ENCODE measurements around the gene SURF4.
"Not testable (repeated sequence)": the region's sequence is repeated elsewhere in the genome, so short reads cannot be mapped to it uniquely, and the experiment has no call there.

Gene SURF4

DNA sequence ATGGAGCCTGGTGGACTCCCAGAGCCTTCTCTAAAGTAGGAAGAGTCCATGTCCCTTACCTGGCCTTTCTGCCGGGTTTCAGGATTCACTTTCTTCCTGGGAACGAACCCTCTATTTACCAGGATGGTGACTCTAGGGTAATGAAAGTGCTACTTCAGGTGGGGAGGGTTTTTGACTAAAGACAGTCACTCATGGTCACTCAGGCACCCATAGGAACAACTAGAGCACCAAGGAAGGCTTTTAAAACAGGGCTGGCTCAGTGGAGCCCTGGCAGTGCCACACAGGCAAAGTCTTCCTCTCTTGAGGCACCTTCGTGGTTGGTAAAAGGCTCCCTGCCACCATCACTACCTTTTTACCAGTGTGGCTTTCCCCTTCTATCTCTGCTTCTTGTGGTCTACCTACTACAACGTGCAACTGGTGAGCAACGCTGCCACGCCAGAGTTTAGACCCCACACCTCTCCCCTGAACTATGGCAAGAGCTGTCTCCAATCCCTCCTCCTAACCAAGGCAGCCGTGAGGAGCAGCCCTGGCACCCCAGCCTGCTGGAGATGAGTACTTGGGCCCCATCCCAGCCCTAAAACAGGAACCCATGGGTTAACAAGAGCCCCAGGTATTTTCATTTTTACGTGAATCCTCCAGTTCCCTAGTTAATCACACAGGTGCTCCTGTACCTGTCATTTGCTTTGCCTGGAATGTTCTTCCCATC lies 23.1 kb downstream of the SURF4 start:
- DNase-seq (ENCODE audit: low read depth in 2 of 2): no peak

DNA sequence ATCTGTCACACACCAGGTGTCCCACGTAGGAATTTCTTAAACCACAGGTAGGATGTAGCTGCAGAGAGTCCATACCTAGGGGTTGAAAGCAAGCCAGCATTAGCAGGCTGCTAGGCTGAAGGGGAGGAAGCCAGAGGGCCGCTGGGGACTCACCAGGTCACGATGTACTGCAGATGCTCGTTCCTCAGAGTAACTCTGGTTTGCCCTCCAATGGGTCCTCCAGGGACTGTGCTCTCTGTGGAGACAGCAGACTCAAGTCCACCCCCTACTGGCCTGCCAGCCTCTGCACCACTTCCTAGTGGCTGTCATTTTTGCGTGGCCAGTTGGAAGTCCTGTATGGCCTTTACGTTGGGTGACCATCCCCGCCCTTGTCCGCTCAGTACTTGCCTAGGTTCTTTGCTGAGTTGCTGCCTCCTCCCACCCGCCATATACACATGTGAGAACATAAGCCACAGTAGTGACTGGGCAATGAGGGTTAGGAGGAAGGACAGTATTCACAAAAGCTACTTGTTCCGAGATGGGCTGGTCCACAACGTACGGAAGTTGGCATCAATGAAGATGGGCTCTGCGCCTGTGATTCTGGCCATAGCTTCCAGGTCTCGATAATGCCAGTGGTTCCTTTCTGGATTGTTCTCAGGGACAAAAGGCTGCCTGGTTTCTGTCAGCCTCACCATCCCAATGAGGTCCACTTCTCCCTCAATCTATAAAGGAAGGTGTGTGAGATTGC lies 23.8 kb downstream of the SURF4 start:
- no peak for DNase-seq (ENCODE audit: low read depth in 2 of 2)

DNA sequence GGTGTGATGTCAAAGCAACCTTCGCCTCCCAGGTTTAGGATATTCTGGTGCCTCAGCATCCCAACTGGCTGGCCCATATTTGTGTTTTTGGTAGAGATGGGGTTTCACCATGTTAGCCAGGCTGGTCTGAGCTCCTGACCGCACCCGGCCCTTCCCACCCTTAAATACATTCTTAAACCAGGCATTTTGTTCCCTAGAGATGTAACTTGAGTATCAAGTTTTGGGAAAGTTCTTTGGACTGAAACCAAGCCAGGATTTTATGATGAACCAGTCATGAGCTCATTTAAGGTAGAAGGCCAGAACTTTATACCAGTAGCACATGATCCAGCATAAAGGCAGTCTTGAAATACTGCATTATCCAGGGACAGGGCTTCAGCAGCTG lies 24.3 kb downstream of the SURF4 start:
- DNase-seq (ENCODE audit: low read depth in 2 of 2): no peak

DNA sequence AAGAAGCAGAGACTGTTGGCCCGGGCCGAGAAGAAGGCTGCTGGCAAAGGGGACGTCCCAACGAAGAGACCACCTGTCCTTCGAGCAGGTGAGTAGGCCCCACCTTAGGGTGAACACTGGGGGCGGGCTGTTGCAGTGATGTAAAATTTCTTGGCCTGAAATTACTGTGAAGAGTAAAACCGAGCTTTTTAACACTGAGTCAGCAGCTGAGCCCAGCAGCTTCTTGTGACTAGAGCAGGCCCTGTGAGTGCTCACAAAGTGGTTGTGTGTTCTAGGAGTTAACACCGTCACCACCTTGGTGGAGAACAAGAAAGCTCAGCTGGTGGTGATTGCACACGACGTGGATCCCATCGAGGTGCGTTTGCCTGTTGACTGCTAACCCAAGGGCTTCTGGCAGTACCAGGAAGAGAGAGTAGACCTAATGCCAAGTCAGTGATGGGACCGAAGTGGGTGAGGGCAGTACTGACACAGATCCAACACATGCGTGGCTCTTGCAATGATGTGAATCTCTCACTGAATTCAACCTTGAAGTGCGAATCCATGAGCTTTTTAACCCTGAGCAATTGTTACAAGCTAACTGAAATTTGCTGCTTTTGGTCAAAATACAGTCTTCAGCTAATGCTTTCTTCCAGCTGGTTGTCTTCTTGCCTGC lies 25.8 kb downstream of the SURF4 start:
- no peak for DNase-seq (ENCODE audit: low read depth in 2 of 2)

DNA sequence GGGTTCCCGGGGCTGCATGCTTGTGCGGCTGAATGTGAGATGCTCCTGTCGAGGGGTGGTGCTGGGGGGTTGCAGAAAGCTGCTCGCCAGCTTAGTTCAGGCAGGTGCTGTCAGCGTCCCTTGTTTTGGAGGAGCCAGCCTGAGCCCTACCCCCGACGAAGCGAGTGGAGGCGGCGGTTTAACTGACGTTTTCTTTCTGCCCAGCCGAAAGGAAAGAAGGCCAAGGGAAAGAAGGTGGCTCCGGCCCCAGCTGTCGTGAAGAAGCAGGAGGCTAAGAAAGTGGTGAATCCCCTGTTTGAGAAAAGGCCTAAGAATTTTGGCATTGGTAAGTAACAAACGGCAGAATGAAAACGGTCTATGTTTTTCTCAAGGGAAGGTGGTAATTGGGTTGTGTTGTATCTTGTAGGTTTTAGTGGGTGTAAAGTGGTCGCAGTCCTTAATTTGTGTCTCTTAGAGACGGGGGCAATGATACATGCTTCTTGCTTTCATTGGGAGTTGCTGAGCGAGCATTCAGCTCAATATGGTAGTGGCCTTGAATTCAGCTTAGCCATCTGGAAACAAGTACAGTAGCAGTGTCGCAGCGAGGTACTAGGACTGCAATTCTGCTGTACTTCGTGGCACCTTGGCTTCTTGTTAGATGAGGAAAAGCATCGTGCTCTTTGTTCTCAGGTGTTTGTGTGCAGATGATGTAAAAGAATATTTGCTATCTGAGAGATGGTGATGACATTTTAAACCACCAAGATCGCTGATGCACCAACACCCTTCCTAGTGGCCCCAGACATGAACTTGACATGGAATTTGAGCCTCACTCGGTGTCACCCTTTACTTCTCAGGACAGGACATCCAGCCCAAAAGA lies 26.9 kb downstream of the SURF4 start:
- no peak for DNase-seq (ENCODE audit: low read depth in 2 of 2)

DNA sequence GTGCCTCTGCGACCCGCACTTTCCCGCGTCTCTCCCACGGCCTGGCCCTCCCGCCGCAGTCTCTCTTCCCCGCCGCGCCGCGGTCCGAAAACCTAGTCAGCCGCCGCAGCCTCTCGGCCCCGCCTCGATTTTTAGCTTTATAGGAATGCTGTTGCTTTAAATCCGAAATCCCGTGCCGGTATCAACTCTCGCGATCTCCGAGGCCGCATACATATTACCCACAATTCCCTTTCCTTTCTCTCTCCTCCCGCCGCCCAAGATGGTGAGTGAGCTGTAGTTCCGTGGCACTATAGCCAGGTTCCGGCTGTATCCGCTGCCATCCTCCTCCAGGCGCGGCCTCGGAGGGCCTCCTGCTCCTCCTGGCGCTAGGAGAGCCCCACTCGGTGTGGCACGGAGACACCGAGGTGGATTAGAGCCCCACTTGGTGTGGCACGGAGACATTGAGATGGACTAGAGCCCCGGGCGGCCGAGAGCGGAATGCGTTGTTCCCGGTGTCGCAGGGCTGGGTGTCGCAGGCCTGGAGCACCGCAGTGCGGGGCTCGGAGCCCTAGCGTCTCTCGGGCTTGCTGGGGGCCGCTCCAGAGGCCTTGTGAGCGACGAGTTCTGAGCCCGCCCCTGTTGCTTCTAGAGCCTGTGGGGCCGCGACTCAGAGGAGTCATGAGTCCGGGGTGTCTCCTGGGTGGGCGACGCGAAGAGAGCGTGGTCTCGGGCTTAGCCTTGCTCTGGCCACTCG lies 27.7 kb downstream of the SURF4 start, which contains the start of the genes MED22 and RPL7A:
MED22 (minus strand) TSS at position 147 of the 733 bp plus-strand sequence. CDS start 1,469 bp downstream, outside the sequence.
RPL7A (plus strand) TSS at position 234 of the 733 bp plus-strand sequence; CDS start at position 260, 26 bp downstream.
- DNase-seq (ENCODE audit: low read depth in 2 of 2): peak; percentile 88 to 91

DNA sequence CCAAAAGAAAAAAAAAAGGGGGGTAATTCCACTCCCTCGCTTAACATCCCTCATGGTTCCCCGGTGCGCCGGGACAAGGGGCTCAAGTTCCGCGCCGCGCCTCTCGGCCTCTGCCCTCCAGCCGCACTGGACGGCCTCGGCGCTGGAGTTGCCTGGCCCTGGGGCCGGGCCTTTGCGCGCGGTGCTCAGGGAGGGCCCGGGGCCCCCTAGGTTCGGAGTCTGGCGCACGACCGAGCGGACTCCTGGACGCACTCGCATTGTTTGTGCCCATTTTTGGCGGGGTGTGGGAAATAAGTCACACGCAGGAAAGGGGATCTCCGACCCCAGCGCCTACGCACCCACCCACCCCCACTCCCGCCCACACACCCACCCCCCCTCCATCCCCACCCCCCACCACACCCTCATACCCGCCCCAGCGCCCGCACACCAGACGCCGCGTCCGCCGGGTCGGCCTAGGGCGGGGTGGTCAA lies 28.3 kb downstream of the SURF4 start:
- no peak for DNase-seq (ENCODE audit: low read depth in 2 of 2)

DNA sequence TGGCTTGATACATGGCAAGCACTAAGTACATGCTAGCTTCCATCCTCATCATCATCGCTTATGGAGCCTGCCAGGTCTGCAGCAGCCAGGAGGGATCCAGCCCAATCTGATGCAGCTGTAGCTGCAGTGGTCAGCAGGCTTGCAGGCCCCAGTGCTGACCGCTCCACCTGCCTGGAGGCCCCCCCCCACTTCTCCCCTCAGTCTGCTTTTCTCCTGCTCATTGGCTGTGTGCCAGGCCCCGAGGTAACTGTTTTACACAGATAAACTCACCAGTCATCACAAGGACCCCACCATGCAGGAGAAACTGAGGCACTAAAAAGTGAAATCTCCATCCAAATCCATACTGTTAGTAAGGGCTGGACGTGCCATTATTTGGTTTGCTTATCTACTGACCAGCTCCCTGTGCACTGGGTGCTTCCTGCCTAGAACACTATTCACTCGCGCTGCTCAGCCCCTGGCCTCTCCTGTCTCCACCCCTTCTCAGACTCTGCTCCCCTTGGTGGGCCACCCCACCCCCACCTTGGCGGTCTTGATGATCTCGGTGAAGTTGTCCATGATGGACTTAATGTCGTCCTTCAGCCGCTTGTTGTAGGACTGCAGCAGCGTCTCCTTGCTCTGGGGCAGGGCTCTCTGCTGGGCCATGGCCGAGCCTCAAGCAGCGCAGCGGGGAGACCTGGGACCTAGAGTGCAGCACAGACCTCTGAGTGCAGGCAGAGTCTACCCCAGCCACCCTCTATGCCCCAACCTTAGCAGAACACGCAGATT lies 29.7 kb downstream of the SURF4 start:
- no peak for DNase-seq (ENCODE audit: low read depth in 2 of 2)

DNA sequence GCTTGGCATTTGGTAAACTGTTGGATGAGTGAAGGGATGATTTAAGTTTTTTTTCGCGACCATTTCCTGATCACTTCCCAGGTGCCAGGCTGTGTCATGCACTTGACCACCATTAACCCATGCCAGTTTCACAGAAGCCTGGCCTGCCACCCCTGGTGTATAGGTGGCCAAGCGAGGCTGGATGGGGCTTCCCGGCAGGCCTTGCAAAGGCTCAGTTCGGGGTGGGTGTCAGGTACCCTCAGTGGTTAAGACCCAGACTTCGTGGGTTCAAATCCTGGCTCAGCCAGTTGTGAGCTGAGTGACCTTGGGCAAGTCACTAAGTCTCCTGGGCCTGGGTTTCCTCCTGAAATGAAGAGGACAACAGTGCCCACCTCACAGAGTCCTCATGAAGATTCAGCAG lies 30.3 kb downstream of the SURF4 start:
- DNase-seq (ENCODE audit: low read depth in 2 of 2): no peak

DNA sequence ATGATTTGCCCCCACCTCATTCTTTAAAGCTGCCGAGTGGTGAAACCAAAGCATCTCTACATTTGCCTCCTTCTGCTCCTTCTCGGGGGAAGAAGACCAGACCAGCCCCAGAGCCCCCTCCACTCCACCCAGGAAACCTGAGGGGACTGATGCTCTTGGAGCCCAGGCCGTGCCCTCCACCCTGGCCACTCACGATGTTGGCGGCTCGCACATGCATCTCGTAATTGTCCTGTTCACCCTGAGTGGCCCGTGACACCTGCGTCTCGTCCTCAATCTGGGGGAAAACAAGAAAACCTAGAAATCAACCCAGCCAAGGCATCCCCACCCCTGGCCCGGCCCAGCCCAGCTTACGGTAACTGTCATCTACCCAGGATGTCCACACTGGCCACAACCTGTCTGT lies 30.9 kb downstream of the SURF4 start:
- DNase-seq (ENCODE audit: low read depth in 2 of 2): no peak

DNA sequence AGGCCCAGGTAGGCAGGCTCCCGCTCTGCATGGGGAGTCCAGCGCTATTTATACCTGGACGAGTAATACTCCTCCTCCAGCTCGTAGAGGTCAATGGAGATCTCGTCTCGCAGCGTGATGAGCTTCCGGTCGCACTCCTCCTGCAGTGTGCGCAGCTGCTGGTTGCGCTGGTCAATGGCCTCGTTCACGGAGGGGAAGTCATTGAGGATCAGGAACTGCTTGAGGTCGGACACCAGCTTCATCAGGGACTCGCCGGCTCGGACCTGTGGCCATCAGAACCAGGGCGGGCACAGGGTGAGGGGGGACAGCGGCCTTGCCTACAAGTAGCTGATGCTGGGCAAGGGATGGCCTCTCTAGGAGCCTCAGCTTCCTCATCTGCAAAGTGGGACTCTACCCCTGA lies 31.8 kb downstream of the SURF4 start:
- no peak for DNase-seq (ENCODE audit: low read depth in 2 of 2)

DNA sequence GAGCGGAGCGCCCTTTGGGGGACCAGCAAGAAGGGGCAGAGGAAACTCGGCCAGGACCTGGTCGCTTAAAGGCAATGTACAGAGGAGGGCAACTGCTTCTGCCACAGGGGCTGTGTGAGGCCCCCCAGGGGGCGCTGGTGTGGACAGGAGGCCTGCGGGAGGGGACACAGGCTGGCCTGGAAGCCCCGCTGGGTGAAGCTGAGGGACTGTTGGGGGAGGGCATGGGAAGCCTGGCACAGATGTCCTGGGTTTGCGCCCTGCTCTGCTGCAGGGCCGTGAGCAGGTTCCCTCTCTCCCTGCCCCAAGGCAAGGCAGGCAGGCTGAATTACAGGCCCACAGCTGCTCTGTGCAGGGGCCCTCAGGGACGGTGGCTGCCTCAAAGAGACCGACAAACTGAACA lies 33.3 kb downstream of the SURF4 start:
- no peak for DNase-seq (ENCODE audit: low read depth in 2 of 2)

DNA sequence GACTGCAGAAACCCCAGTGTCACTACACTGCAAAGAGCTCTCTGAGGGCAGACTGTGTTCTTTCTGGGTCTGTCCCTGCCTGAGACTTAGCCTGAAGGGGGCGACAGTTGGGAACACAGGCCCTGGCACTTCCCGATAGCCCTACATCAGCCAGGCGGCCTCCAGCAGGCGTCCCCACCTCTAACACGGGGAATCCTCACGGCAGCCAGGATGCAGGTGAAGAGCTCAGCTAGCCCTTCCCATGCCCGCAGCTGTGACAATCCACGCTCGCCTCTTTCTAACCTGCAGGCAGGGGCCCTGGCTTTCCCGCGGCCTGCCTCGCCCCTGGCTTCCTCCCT lies 33.8 kb downstream of the SURF4 start:
- no peak for DNase-seq (ENCODE audit: low read depth in 2 of 2)

DNA sequence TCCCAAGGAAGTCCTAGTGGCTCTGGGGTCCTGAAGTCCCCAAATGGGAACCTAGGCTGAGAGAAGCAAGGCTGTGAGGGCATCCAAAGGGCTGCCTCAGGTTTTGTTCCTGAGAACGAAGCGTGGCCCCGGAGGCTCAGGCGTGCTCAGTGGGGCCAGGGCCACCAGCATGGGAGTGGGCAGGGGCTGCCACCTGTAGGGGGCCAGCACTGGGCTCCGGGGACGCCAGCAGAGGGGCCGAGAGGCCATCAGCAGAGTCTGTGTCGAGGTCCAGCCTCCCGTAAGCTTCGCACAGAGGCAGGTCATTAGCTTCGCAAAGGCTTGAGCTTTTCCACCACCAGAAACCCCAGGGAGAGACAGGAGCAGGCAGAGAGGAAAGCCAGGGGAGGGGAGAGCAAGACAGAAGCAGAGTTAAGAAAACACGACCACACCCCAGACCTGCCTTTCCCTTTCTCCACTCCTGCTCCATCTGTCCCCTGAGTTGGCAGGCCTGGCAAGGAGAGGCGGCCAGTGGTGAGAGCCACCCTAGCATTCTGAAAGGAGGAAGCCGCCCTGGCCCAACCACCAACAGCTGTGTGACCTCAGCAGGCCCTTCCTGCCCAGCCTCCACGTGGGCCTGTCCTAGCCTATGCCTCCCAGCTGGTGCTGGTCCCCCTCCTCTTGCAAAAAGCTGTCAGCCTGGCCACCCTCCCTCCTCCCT lies 34.3 kb downstream of the SURF4 start:
- DNase-seq (ENCODE audit: low read depth in 2 of 2): no peak

DNA sequence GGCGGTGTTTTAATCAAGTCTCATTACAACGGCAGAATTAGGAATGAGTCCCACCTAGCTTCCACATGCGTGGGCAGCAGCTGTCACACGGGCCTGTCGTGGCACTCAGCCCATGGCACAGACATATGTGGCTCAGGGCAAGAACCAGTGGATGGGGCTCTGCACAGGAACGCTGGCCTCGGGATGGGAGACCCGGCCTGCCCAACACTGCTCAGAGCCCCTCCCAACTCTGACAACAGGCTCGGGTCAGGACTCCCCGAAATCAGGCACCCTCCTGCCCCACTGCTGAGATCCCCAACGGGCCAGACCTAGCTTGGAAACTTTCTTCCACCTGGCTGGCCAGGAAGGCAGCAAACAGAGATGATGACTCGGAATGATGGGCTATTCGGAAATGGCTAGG lies 34.9 kb downstream of the SURF4 start:
- no peak for DNase-seq (ENCODE audit: low read depth in 2 of 2)

DNA sequence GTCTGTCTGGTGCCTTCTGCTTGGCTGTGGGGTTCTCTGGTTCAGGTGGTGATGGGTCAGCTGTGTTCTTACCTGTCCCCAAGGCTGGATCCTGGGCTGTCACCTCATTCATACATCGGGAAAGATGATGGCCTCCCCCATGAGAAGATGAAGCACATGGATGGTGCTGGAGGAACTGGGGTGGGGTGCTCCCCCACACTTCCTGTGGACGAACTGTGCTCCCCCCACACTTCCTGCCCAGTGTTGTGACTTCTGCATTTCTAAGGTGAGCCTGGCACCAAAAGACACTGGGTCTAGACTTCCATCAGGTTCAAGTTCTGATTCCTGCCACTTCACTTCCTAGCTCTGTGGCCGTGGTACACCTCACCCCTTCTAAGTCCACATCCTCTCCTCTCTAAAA lies 35.6 kb downstream of the SURF4 start:
- no peak for DNase-seq (ENCODE audit: low read depth in 2 of 2)

DNA sequence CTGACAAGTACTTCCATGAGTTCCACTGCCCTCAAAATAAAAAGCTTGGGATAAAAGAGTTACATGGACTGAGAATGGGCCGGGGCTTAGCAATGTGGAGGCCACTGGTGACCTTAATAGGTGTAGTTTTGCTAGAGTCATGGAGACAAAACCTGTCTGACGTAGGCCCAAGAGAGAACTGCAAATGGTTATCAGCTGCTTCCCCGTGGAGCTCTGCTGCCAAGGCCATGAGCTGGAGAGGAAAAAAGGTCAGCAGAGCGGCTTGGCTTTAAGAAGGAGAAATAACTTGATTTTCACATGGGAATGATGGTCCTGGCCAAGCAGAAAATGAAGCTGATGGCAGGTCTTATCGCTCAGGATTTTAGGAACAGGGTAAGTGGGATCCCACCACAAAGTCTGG lies 36.2 kb downstream of the SURF4 start:
- DNase-seq (ENCODE audit: low read depth in 2 of 2): no peak

DNA sequence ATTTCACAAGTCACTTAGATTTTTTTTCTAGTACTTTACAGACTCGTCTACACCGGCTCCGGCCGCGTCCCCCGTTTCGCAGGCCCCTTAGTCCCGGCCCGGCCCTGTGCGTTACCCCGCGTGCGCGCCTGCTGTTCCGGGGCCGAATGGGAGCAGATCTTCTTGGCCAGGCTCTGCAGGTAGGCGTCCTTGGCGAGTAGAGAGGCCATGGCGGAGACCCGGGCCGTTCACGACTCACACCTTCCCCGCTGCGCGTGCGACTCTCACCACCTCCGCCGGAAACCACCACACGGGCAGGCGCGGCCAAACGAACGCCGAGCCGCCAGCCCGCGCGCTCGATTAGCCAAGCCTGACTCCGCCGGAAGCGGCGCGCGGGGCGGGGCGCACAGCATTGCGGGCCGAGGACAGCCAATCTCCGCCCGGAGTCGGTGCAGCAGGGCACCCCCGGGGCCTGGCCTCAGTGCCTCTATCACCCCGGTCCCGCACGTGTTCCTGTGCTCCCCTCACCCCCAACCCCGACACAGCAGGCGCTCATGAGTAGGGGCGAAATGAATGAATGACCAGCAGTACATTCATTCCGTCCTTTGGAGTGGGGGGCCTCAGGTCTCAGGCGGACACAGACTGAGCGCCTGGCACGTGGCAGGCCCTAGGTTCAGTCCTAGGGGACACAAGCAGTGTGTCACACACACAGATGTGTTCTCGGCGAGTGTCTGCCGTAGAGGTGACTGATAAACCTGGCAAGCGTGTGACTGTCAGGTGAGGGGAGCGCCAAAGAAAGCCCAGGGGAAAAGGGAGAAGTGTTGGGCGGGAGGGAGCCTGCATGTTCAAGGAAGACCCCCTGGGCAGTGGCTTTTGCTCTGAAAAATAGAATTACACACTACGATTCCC lies 39.7 kb downstream of the SURF4 start, which contains the start of gene SURF6:
SURF6 (minus strand) TSS at position 265 of the 888 bp plus-strand sequence; CDS start at position 209, 56 bp downstream.
- peak; percentile 64 to 69 for DNase-seq (ENCODE audit: low read depth in 2 of 2)

DNA sequence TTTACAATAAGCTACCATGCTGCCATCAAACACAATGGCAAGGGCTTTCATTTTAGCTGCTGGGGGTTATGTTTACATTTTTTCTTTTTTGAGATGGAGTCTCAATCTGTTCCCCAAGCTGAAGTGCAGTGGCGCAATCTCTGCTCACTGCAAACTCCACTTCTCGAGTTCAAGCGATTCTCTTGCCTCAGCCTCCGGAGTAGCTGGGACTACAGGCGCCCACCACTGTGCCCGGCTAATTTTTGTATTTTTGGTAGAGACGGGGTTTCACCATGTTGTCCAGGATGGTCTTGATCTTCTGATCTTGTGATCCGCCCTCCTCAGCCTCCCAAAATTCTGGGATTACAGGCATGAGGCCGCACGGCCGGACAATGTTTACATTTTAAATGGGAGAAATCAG lies 41.0 kb downstream of the SURF4 start:
- not testable (repeated sequence) for DNase-seq (ENCODE audit: low read depth in 2 of 2)

Measured in fibroblast of skin of left biceps (primary cell).